CD4-positive, alpha-beta T cell treated with Interleukin-17A for 4 hours (primary cell): ENCODE results near the gene PEX10.
"Not testable (repeated sequence)": the region's sequence is repeated elsewhere in the genome, so short reads cannot be mapped to it uniquely, and the experiment has no call there.

ENCODE experiments used
- DNase-seq: peaks from one replicate; pipeline ENCODE4 v3.0.0-alpha.2; 2020; ENCODE audit warnings: mixed read lengths

The PEX10 gene

DNA sequence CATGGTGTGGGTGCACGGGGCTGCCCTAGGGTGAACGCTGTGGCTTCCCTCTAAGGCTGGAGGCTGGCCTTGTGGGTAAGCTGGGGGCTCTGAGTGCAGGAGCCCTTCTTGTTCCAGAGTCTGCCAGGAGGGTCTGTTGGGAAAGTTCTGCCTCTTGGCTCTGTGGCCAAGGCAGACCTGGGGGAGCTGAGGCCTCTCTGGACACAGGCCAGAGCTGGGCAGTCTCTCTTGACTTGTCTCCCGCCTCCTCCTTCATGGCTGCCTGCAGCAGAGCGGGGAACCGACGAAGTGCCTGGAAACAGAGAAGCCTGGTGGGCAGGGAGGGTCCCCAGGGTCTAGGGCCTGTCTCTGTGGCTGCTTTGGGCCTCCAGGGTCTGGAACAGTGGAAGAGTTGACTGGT lies 30.3 kb upstream of the PEX10 start:
- DNase-seq: no peak

DNA sequence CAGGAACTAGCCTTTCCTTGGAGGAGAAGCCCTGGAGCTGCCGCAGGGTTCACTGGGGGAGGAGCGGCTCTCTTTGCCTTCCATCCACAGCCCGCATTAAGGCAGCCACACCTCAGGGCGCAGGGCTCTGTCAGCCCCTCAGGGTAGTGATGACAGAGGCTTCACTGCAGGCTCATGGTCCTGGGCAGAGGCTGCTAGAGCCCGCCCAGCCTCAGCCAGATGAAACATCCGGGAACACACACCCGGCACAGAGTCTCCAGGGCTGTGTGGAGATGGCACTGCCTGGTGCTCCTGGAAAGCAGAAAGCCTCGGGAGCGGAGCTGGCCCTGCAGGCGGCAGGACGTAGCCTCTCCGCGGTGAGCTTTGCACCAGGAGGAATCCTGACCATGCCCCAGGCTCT lies 29.4 kb upstream of the PEX10 start:
- DNase-seq: no peak

DNA sequence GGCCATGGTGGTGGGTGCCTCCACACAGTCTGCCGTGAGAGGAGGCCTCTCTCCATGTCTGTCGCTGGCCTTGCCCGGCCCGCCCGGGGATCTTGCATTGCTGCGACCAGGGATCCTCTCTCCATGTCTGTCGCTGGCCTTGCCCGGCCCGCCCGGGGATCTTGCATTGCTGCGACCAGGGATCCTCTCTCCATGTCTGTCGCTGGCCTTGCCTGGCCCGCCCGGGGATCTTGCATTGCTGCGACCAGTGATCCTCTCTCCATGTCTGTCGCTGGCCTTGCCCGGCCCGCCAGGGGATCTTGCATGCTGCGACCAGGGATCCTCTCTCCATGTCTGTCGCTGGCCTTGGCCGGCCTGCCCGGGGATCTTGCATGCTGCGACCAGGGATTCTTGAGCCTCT lies 28.0 kb upstream of the PEX10 start:
- not testable (repeated sequence) for DNase-seq

DNA sequence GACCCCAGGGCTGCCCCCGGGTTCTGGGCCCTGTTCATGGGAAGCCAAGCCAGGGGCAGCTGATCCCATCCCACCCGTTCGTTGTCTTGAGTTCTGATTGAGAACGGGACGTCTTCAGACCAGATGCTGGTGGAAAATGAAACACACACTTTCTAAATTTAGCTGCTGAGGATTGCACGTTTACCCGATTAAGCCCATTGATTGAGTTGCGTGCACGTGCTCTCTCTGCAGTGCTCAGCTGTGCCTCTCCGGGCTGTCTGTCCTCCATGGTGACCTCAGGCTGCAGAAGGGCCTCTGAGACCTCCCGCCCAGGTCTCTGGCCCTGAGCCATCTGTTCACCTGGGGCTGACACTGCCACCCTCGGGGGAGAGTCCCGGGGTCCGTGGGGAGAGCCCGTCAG lies 27.0 kb upstream of the PEX10 start:
- DNase-seq: no peak

DNA sequence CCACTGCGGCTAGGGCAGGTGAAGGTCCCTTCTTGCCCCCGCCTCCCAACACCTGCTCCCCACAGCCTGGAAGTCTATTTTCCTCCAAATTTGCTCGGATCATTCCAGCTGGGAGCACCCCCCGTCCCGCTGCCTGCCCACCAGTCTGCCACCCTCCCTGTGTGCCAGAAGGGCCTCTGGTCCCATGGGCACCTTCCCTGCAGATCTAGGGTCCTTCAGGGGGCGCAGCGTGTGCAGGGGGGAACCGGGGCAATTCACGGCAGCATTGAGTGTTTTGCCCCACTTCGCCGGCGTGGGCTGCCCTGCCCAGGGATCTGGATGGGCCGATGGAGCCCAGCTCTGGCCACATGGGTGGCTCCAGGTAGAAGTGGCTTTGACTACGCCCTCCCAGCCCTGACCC lies 26.3 kb upstream of the PEX10 start:
- no peak for DNase-seq

DNA sequence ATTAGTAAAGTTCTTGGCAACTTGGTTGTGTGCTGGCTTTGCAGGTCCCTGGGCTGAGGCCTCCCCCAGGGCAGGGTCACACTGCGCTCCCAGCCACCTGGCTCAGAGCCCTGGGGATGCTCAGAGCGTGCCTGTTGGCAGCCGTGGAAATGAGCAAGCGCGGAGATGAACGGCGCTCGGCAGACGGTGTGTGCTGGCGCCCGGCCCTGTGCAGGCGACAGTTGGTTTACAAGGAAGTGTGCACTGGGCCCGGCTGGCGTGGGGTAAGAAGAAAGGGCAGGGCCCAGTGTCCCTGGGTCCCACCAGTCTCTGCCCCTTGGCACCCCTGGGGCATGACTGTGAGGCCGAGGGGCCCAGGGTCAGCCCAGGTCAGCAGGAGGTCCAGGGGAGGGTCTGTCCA lies 25.7 kb upstream of the PEX10 start:
- no peak for DNase-seq

DNA sequence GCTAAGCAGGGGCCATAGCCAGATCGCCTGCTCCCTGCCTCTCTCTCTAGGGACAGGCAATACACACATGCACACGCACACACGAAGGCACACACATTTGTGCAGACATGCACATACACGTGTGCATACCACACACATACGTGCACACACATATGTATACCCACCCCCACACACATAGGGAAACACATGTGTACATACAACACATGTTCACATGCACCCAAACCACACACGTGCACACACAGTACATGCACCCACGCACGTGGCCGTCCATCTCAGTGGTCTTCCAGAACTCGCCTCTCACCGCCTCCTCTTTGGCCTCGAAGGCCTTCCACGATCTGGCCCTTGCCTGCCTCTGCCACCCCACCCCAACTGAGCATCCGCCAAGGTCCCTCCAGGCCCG lies 25.3 kb upstream of the PEX10 start:
- no peak for DNase-seq

DNA sequence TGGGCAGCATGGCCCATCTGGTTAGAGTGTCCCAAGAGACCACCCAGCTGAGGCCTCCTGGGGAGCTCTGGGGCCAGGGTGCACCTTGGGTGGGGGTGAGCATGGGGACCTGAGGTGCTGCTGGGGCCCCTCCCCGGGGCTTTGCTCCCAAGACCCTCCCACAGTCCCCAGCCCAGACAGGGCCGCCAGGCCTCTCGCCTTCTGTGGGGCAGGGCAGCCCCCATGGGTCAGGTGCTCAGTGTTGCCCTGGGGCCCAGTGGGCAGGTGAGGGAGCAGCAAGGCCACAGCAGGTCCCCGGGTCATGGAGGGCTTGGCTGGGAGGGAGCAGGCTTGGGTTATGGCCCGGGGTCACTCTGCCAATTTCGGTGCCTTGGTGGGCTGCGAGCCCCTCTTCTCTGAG lies 24.5 kb upstream of the PEX10 start:
- no peak for DNase-seq

DNA sequence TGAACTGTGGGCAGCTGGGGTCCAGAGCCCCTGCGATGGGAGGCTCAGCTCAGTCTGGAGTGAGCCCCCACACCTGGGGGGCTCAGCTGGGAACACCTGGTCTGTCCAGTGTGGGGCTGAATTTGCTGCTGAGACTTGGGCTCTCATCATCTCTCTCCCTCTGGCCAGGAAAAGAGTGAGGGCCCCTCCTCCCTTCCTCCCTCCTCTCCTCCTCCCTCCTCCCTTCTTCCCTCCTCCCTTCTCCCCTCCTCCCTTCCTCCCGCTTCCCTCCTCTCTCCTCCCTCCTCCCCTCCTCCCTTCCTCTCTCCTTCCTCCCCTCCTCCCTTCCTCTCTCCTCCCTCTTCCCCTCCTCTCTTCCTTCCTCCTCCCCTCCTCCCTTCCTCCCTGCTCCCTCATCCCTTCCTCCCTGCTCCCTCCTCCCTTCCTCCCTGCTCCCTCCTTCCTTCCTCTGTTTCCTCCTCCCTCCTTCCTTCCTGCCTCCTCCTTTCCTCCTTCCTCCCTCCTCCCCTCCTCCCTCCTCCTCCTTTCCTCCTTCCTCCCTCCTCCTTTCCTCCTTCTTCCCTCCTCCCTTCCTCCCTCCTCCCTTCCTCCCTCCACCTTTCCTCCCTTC lies 23.5 kb upstream of the PEX10 start:
- no peak for DNase-seq

DNA sequence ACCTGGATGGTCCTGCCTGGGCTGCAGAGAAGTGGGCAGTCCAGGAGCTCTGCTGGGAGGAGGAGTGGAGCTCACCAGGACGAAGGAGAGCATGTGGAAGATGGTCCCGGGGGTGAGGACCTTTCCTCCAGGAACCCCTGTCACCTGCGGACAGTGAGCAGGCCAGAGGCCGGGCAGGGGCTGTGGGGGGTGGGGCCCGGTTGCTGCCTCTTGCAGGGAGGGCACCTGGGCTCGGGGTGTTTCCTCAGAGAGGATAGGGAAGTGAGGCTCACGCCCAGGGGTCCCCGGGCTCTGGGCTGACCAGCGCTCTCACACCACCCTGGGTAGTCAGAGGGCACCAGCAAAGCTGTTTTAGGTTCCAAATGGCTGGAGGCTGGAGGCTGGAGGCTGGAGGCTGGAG lies 22.7 kb upstream of the PEX10 start:
- DNase-seq: no peak

DNA sequence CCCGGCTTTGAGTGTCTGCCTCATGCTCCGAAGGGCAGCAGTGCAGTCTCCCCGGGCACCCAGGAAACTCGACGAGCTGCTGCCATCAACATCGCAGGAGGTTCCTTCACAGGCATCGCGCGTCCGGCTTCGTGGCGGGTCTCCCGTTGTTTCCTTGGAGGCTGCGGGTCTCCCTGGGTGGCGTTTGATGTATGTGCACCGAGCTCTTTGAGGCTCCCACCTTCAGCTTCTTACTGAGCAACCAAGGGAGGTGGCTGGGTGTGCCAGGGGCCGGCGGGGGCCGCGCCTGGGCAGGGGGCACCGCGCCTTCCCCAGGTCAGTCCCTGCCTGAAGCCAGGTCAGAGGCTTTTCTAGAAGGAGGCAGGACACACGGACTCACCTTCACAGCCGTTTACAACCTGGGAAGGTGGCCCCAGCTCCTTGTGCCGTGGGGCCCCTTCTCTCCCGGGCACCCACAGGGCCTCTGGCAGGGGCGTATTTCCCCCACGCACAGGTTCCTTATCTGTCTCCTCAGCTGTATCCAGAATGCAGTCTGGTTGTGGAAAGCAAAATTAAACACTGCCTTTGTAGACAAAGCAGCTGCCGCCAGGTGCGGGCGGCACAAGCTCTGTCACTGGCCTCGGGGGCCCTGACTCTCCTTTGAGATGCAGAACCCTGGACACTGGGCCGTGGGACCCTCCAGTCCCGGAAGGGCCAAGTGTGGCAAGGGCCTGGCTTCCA lies 21.7 kb upstream of the PEX10 start:
- DNase-seq: no peak

DNA sequence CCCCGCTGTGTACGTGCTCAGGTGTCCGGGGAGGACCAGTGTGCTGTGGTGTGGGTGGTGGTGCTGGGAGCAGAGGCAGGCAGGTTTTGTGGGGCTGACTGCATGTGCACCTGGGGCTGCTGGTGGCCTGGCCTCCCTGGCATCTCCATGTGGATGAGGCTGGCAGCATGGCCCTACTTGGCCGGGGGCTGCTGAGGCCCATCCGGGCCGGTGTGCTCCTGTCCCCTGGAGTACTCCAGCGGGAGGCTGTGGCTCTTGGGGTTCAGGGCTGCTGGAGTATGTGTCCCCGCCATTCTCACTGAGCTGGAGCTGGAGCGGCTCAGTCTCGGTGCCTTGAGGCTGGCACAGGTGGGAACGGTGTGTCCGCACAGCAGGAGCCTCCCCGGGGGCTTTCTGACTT lies 20.8 kb upstream of the PEX10 start:
- DNase-seq: no peak

DNA sequence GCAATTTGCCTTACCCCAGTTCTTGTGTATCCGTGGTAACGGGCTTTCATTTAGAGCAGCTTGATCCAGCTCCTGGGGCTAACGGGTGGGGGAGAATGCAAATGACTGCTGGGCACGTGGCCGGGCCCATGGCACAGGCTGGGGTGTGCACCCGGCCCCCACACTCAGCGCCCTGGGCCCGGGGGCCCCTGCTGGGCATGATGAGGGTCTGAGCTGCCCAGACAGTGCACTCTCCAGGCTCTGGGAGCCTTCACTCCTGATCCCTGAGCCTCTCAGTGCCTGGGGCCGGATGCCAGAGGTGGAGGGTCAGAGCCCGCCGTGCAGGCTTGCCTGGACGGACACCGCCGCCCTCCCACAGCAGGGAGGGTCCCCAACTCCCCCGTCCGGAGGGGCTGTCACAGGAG lies 20.1 kb upstream of the PEX10 start:
- DNase-seq: no peak

DNA sequence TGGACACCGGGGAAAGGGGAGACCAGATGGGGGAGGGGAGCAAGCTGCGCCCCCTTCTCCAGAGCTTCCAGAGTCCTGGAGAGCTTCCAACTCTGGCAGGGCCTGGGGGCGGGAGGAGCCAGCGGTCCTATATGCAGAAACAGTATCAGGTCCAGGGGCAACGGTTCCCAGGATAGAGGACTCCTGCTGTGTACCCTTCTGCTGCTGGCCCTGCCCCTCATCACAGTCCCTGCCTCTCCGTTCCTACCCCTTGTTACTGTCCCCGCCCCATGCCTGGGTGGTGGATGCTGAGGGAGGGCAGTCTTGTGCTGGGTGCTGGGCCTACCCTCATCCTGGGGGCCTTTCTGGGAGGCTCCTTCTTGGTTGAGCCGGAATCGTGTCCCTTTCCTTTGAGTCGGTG lies 19.2 kb upstream of the PEX10 start:
- no peak for DNase-seq

DNA sequence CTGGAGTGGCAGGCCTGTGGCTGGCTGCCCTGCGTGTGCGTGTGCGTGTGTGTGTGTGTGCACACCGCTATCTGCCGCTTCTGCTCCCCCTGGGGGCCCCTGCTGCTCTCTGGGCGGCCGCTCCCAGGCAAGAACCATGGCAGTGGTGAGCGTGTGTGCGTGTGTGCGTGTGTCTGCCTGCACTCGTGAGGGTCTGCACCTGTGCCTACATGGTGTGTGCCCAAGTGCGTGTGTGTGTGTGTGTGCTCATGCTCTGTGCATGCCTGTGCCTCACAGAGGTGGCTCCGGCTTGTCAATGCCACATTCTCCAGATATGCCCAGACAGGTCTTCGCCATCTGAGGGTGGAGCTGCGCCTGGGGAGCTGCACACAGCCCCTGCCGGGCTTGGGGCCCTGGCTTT lies 18.7 kb upstream of the PEX10 start:
- no peak for DNase-seq

DNA sequence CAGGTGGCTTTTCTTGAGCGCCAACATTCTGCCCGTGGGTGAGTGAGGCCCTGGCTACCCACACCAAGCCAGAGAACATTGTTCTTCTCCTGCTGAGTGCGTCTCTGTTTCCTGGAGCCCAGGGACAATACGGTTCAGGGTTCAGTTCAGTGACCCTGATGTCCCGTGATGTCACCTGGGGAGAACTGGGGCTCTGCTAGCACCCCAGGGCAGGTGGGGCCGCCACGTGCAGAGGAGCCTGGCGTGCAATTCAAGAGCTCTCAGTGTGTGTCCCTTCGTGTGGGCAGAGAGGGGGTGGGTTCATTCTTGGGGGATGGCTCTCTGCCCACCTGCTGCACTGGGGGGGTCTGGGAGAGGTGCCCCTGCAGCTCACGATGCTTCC lies 18.2 kb upstream of the PEX10 start:
- no peak for DNase-seq

DNA sequence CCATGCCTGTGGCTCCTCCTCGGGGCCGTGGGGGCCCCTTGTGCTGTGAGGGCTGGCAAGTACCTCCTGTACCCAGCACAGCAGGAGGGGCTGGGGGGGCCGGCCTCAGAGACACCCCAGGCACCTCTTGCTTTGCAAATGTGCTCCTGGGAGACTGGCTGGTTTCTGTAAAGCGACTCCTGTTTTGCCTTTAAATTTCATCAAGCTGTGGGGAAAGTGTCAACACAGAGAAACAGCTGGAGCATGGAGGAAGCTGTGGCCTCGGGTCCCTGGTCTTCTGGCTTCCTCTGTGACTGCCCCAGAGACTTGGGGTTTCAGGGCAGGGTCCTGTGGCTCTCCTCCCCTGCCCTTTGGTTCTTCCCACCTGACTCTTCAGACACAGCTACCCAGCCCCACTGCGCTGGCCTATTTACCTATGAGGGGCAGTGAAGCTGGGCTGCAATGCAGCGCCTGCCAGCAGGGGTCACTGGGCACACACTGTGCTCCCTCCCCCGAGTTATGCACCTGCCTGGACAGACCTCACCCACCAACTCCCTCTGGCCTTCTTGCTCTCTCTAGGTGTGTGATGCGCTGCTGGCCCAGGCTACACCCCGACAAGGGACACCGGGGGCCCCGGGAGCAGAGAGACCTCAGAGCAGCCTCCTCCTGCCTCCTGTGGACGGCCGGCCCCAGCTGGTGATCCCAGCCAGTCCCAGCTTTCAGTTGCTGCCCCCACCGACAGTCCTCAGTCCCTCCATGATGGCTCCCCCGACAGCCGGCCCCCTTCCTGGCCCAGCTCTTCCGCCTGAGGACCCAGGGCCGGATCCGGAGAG lies 17.6 kb upstream of the PEX10 start:
- DNase-seq: no peak

DNA sequence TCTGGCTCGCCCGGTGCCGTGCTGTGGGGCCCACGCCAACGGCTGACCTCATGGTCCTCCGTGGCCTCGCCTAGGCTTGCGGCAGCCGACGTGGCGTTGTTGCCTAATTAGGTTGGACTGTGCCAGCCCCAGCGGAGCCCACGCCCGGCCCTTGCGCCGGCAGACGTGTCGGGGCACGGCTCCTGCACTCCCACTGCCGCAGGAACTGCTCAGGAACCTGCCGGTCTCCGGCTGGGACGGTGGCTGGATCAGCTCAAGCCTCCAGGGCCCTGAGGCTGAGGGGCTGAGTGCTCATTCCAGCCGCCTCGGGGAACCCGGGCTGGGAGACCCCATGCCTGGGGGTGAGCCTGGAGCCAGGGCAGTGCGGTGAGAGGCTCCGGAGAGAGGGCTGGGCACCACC lies 16.1 kb upstream of the PEX10 start:
- DNase-seq: no peak

DNA sequence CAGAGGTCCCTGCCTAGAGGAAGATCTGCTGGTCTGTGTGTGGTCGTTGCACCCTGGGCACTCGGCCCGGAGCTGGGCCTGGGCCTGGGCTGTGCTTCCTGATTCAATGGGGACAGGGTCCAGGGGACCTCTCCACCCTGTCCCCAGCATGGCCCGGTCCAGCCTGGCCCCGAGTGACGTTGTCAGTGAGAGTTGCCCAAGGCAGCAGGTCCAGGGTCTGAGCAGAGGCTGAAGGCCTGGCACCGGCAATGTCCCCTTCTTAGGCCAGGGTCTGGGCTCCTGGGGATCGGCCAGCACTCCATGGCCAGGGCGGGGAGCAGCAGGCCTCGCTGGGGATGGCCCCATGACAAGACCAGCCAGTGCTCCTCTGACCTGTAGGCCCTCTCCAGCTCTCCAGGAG lies 15.6 kb upstream of the PEX10 start:
- no peak for DNase-seq

DNA sequence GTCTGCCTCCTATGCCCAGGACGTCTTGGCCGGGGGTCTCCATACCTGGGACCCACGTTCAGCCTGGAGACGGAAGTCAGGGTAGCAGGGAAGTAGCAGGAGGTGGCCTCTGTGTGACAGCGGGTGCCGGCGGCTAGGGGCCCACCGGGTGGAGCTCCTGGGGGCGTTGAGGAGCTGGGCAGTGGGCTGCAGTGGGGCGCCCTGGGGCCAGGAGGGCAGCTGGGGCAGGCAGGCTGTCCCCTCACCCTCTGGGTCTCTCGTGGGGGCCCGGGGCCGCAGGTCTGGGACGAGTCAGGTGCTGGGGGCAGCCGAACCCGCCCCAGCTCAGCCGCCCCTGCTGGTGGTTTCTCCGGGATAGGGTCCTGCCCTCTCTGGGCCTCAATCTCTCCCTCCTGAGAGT lies 14.7 kb upstream of the PEX10 start:
- no peak for DNase-seq

DNA sequence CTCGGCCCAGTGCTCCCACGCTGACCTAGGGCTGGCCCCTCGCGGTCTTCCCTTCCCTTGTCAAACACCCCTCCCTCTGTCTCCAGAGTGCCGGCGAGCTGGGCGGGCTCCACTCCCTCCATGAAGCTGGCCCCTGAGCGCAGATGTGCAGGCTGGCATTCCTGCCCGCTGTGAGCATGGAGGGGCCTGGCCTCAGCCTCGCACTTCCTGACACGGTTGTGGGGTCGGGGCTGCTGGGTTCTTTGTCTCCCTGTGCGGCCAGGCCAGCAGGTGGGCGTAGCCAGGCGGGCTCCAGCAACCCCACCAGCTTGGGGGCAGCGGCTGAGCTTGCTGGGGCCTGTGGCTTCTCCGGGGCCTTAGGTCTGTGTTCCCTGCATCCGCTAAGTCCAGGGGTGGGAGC lies 14.2 kb upstream of the PEX10 start:
- no peak for DNase-seq

DNA sequence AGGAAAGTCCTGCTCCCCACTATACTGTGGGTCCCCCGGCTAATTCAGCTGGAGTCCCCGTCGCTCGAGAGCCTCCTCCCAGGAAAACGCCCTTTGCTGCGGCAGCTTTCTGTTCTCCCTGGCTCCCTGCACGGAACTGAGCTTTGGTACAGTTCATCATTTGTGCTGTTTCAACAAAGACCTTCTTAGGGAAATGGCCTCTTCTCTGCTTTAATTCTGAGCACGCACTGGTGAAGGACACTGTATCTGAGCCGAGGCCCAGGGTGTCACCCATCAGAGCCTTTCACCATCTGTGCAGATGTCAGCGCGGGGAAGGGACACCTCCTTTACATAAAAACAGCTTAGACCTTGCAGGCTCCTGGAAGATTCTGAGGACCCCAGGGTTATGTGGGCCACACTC lies 13.5 kb upstream of the PEX10 start:
- no peak for DNase-seq

DNA sequence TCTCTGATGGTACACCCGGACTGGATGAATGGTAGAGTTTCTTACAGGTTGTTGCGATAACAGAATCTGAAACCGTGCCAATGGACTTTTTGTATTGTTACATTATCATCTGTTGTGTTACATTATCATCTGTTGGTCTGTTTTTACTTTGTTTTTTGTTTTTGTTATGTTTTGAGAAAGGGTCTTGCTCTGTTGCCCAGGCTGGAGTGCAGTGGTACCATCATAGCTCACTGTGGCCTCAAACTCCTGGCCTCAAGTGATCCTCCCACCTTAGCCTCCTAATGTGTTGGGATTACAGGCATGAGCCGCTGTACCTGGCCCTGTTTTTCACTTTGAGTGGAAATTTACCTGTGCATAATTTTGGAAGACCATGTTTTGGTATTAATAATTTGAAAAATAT lies 10.2 kb upstream of the PEX10 start:
- DNase-seq: no peak

DNA sequence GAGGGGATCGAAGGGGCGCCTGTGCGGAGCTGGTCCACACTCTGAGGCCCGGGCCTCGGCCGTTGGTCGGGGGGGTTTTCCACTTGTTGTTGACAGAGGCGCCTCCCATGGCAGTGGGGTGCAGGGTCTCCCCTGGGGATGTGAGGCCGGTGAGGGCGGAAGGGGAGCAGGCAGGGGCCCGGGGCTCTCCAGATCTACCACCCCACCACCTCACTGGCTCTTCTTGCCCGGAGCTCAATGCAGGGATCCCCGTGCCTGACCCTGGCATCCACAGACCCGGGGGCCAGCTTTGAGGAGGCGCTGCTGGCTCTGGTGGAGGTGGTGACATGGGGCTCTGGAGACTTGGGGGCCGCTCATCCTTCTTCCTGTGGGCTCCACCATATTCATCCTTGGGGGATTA lies 7.1 kb upstream of the PEX10 start:
- no peak for DNase-seq
